Activated CD8-positive, alpha-beta memory T cell treated with anti-CD3 and anti-CD28 coated beads, Interleukin-2, amount 50 U/mL, for 24 hours (primary cell): ENCODE data around the gene RPA3.

Source experiments
- DNase-seq: peaks from one replicate; pipeline ENCODE4 v3.0.0-alpha.2; 2020; ENCODE audit errors: extremely low read depth

RPA3 gene

DNA sequence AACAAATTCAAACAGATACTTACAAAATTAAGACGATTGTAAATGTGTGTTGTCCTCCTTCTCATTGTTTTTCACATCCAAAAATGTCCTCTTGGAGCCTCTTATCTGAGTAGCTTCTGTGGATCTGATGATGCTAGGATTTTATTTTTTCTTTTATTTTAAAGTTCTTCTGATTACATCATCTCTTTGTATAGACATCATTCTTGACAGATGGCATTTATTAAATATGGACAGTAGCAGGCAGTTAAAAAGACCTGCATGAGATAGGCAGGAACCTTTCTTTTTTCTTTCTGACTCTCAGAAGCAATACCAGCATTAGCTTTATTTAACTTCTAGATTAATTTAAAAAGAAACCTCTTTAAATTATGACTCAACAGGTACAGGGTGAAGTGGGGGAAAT is at the start of gene RPA3:
Gene RPA3 (minus strand): TSS at position 116 of the 400 bp plus-strand sequence. CDS start 78,189 bp downstream, outside the sequence.
- no peak for DNase-seq

DNA sequence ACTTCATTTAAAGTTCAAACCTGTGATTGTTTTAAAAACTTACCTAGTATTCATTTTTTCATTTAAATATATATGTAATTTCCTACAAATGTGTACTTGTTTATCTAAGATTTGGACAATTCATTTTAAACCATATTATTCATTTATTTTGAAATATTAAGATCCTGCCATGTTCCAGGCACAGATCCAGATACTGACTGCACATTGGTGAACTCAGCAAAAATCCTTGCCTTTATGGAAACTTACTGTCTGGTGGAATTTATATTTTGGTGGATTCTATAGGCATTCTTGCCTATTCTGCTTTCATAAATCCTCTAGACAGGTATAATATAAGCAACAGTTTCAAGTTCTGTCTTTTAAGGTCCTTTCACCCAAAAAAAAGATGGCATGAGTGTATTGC is 48.3 kb upstream of the RPA3 start:
- DNase-seq, result no peak

- DNase-seq, result no peak
These were observed 47.0 kb upstream of the RPA3 start for GRCh38 chr7:7765422-7765821.

DNA sequence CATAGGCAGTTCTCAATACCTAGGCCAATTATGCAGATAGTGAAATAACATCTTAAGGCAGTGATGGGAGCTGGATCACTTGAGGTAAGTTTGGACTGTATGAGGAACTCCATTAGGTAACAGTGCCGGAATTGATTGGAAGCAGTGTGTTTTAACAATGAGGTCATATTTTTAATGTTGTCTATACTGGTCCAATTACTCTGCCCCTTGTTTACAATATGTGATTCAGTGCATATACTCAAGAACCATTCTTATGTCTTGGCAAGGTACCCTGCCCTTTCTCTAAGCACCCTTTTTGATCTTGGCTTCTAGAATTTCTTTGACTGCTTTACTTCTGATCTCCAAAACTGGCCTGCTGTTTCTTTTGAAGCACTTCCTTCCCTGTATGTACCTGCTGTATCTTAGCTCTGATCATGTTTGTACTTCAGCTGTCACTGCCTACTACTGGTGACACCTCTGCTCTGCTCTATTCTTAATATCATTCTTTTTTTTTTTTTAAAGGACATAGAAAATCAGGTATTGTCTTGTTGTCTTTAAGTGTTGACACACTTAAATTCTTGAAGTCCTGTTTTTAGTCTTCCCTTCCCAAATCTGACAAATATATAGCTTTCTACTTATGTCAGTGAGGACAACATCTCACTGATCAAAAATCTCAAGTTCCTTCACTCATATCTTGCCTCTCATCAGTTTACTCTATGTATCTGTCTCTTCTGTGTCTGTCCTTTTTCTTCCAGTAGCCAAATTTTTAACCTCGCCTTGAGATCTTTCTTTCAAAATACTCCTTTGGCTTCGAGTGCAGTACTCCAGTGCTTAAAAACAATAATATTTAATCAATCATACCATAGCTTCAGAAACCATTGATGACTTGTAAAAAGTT is 46.4 kb upstream of the RPA3 start:
- no peak for DNase-seq

DNA sequence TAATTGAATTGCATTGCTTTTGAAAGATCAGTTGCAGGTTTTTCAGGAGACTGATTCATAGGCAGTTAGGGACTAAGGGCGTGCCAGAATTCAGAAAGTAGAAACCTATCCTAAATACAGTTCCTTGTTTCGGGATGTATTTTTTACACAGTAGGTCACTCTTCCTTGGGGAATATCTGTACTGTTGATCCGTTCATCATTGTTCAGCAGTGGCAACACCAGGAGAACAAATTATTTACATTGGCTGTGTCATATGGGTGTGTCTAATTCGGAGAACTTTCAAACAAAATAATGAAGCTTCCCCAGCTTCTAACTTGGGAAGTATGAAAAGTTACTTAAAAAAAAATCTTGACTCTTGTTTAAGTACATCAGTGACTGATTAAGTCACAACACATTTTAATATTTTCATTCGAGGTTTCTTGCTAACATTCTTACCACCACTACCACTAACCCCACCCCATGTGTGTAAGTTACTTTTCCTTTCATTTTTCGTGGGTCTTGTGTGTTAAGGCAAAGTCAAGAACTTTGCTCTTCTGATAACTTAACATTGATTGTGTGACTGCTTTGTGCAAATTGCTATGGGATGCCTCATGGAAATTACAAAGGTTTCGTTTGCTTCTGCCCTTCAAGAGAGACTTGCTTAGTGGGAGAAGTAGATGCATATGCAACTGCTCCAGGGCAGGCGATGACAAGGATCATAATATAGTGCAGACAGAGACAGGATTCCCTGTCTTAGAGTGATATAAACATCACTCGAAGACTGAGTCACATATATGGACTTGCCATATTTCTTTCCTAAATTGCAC is 43.8 kb upstream of the RPA3 start:
- DNase-seq, result no peak

DNA sequence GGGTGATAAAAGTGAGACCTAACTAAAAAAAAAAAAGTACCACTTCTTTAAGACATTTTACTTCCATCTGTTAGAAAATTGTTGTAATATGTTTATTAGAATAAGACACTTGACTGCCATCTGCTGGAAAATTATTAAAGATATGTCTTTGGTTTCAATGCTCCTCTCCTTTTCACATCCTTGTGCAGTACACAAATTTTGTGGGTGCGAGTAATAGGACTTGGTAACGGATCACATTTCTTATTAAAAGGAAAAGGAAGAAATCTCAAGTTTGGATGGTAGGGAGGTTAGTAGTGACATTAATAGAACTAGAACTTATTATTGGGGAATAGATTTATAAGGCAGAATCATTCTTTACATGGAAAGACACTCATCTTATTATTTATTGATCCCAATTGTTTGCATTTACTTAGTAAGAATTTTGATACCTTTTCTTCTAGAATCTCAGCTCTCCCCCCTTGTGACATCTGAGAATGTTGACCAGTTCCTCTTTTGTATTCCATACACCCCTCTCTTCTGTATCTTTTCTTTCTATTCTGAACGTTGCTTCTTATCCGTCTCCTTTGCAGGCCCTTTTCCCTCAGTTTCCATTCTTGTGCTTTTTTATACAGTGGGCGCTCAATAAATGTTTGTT is 43.0 kb upstream of the RPA3 start:
- no peak for DNase-seq

- DNase-seq, result no peak
These were observed 39.2 kb upstream of the RPA3 start for GRCh38 chr7:7757576-7757975.

GRCh38 chr7:7756577-7756976 is 38.2 kb upstream of the RPA3 start:
- DNase-seq, result no peak

- DNase-seq, result no peak
These were observed 33.1 kb upstream of the RPA3 start for GRCh38 chr7:7751243-7752092.

GRCh38 chr7:7750571-7751242 is 32.3 kb upstream of the RPA3 start:
- DNase-seq, result no peak

DNA sequence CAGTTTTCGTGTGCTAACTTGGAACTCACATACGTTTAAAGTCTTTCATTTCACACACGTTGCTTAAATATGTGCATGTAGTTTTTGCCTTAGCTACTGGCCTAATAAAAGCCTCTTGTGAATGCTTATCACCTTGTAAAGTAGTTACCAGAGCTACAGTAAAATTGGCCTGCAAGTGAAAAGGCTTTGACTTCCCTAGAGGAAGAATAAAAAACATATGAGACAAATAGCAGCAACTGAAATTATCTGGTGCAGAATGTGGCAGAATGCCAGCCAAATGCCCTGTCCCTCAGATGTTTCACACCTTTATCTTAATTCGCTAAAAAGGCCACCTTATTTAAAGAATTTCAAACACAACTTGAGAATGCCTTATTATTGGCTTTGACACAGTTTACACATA is 28.1 kb upstream of the RPA3 start:
- no peak for DNase-seq

- no peak for DNase-seq
These were observed 27.6 kb upstream of the RPA3 start for GRCh38 chr7:7745966-7746365.

- DNase-seq, result no peak
These were observed 26.9 kb upstream of the RPA3 start for GRCh38 chr7:7745258-7745657.

- DNase-seq, result no peak
These were observed 23.8 kb upstream of the RPA3 start for GRCh38 chr7:7742223-7742622.

- DNase-seq, result no peak
These were observed 21.6 kb upstream of the RPA3 start for GRCh38 chr7:7740037-7740355.

- no peak for DNase-seq
These were observed 21.0 kb upstream of the RPA3 start for GRCh38 chr7:7739204-7740036.

DNA sequence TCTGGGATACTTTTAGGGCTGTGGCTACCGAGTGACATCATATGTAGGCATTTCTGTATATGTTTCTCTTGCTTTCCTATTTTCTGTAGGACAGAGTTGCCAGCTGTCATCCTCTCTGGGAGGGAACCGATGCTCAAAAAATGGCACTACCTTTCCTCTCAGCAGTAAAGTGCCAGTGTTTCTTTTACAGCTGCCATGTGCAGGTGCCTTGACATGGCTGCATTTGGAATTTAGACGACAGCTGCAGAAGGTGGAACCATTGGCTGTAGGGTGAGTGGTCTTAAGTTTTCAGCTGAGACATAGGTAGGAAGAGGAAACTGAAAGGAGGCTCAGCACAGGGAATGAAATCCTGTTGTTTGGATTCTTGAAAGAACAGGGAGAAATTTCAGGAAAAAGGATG is 20.2 kb upstream of the RPA3 start:
- no peak for DNase-seq

DNA sequence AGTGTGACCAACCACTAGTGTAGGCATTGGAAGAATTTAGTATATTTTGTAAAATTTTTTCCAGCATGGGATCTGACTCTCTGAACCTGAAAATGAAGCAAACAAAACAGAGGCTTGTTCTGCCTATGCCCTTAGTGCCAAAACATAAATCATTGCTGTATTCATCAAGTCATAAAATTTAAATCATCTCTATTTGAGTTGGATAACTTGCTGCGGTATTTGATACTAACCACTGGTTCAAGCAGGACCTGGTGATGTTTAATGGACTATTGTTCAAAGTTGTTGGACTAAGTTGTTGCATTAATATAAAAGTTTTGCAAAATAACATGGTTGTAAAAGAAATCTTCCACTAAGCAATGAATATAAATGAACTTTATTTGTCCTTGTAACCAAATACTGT is 19.8 kb upstream of the RPA3 start:
- DNase-seq, result no peak

- DNase-seq, result no peak
These were observed 19.3 kb upstream of the RPA3 start for GRCh38 chr7:7737674-7738073.

DNA sequence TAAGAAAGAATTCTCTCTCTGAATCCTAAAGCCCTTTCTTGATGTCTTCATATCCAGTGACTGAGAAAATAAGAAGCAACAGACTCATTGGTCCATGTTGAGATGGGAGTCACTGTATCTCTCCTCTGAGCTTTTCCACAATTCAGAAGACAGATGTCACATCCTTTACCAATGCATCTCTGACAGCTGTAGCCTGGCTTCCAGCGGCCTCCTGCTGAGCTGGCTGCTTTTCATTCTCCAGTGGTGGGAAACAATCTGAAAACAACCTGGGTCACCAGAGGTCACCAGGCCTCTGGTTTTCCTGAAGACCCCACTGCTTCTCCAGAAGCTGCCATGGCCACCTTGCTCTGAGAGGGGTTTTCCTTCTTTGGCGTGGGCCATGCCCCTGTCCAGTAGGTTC is 18.3 kb upstream of the RPA3 start:
- no peak for DNase-seq
